Measurements from ENCODE around the gene GAPVD1. TPM values are rescaled to one million over a fixed set of nuclear protein-coding genes. Genes with fewer than 3 reads are reported as not detected.

The GAPVD1 gene
- total and polyA plus RNA-seq, 2 of the 13 experiments (the other 11 are each of a cell fraction or from before 2014, with no cell fraction given) = 11.1 to 33.2 TPM

DNA sequence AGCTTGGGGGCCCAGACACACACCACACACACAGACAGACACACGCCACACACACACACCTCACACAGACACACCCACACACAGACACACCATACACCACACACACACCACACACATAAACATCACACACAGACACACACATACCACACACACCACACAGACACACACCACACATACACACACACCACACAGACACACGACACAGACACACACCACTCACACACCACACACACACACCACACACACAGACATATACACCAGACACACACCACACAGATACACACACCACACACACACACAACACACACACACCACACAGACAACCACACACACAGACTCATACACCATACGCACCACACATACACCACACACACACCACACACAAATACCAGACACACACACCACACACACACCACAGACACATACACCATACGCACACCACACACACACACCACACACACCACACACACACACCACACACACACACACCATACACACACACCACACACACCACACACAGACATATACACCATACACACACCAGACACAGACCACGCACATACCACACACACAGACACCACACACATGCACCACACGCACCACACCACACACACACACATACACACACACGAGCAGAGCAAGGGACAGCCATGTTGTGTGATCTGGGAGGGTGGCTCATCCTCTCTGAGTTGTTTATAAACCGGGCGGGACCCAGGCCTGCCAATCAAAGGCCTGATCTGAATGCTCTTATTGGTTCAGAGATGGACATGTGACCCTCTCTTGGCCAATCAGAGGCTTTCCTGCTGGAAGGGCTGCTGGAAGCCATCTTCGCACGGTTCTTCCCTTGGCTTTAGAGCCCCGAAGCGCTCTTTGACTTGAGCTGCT, 148.3 kb downstream of the GAPVD1 start (continued):
- TF ChIP-seq ETV5 (CRISPR knock-in tag; IDR thresholded peaks at IDR 0.05; ENCODE audit: borderline replicate concordance) = no peak
- 0 out of 2 replicates have a peak, but pooled peaks have one; percentile 52 for TF ChIP-seq ZNF737 (CRISPR knock-in tag; IDR thresholded peaks at IDR 0.05; ENCODE audit: borderline replicate concordance)
- no peak for TF ChIP-seq CBFB (CRISPR knock-in tag; IDR thresholded peaks at IDR 0.05)
- no peak for TF ChIP-seq NR2F2 (IDR thresholded peaks at IDR 0.05; ENCODE audit: borderline replicate concordance, low read depth)
- TF ChIP-seq HOXD1 (CRISPR knock-in tag; IDR thresholded peaks at IDR 0.05) = no peak
- TF ChIP-seq IRX3 (CRISPR knock-in tag; IDR thresholded peaks at IDR 0.05; ENCODE audit: borderline replicate concordance, low read depth) = no peak
- no peak for TF ChIP-seq RNF2 (conservative IDR thresholded peaks at IDR 0.05; ENCODE audit: low read depth)
- TF ChIP-seq, protein P1, sequence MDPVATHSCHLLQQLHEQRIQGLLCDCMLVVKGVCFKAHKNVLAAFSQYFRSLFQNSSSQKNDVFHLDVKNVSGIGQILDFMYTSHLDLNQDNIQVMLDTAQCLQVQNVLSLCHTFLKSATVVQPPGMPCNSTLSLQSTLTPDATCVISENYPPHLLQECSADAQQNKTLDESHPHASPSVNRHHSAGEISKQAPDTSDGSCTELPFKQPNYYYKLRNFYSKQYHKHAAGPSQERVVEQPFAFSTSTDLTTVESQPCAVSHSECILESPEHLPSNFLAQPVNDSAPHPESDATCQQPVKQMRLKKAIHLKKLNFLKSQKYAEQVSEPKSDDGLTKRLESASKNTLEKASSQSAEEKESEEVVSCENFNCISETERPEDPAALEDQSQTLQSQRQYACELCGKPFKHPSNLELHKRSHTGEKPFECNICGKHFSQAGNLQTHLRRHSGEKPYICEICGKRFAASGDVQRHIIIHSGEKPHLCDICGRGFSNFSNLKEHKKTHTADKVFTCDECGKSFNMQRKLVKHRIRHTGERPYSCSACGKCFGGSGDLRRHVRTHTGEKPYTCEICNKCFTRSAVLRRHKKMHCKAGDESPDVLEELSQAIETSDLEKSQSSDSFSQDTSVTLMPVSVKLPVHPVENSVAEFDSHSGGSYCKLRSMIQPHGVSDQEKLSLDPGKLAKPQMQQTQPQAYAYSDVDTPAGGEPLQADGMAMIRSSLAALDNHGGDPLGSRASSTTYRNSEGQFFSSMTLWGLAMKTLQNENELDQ (CRISPR knock-in tag; IDR thresholded peaks at IDR 0.05; ENCODE audit: borderline replicate concordance) = no peak
- TF ChIP-seq, protein P2, sequence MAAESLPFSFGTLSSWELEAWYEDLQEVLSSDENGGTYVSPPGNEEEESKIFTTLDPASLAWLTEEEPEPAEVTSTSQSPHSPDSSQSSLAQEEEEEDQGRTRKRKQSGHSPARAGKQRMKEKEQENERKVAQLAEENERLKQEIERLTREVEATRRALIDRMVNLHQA (CRISPR knock-in tag; IDR thresholded peaks at IDR 0.05) = no peak
- TF ChIP-seq ZNF552 (CRISPR knock-in tag; IDR thresholded peaks at IDR 0.05; ENCODE audit: borderline replicate concordance) = no peak
- no peak for TF ChIP-seq ZNF644 (CRISPR knock-in tag; IDR thresholded peaks at IDR 0.05; ENCODE audit: low read depth)
- TF ChIP-seq MAFK (conservative IDR thresholded peaks at IDR 0.05 in 1 of 2, IDR thresholded peaks at IDR 0.05 in 1 of 2; ENCODE audit: low read length in 2 of 2) = no peak
- no peak for TF ChIP-seq HNRNPH1 (optimal IDR thresholded peaks at IDR 0.05; ENCODE audit: low read depth, low read length)
- no peak for TF ChIP-seq ZFP90 (CRISPR knock-in tag; IDR thresholded peaks at IDR 0.05; ENCODE audit: borderline replicate concordance)
- TF ChIP-seq TBL1XR1 (IDR thresholded peaks at IDR 0.05; ENCODE audit: borderline replicate concordance, low read length, partially characterized antibody) = no peak
- no peak for TF ChIP-seq MED13 (CRISPR knock-in tag; IDR thresholded peaks at IDR 0.05)
- no peak for TF ChIP-seq ZNF232 (CRISPR knock-in tag; IDR thresholded peaks at IDR 0.05; ENCODE audit: borderline replicate concordance)
- no peak for TF ChIP-seq ZSCAN29 (CRISPR knock-in tag; conservative IDR thresholded peaks at IDR 0.05)
- TF ChIP-seq SNAI1 (CRISPR knock-in tag; IDR thresholded peaks at IDR 0.05; ENCODE audit: borderline replicate concordance) = no peak
- no peak for TF ChIP-seq ARID2 (CRISPR knock-in tag; IDR thresholded peaks at IDR 0.05; ENCODE audit: borderline replicate concordance)
- no peak for TF ChIP-seq SOX13 (IDR thresholded peaks at IDR 0.05)
- TF ChIP-seq SOX13 (CRISPR knock-in tag; conservative IDR thresholded peaks at IDR 0.05 in 1 of 2, IDR thresholded peaks at IDR 0.05 in 1 of 2) = no peak
- no peak for TF ChIP-seq YEATS4 (CRISPR knock-in tag; IDR thresholded peaks at IDR 0.05; ENCODE audit: borderline replicate concordance)
- TF ChIP-seq, protein P3, sequence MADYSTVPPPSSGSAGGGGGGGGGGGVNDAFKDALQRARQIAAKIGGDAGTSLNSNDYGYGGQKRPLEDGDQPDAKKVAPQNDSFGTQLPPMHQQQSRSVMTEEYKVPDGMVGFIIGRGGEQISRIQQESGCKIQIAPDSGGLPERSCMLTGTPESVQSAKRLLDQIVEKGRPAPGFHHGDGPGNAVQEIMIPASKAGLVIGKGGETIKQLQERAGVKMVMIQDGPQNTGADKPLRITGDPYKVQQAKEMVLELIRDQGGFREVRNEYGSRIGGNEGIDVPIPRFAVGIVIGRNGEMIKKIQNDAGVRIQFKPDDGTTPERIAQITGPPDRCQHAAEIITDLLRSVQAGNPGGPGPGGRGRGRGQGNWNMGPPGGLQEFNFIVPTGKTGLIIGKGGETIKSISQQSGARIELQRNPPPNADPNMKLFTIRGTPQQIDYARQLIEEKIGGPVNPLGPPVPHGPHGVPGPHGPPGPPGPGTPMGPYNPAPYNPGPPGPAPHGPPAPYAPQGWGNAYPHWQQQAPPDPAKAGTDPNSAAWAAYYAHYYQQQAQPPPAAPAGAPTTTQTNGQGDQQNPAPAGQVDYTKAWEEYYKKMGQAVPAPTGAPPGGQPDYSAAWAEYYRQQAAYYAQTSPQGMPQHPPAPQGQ (CRISPR knock-in tag; IDR thresholded peaks at IDR 0.05; ENCODE audit: borderline replicate concordance) = no peak
- no peak for TF ChIP-seq HDAC1 (CRISPR knock-in tag; IDR thresholded peaks at IDR 0.05)
- TF ChIP-seq ASH2L (IDR thresholded peaks at IDR 0.05; ENCODE audit: insufficient read length, low read depth, low read length) = no peak
